Activated T-helper 17 cell treated with anti-CD3 and anti-CD28 coated beads, Interleukin-2, amount 50 U/mL, for 72 hours (primary cell): ENCODE measurements around the gene RIMBP2. TPM values are rescaled to one million over a fixed set of nuclear protein-coding genes. Genes with fewer than 3 reads are reported as not detected.

Experiments
- ATAC-seq: fragments of 150-1000 bp; cut with Tn5 transposase; replicated peaks from 2 replicates; pipeline ENCODE4 v1.10.0; 2021; ENCODE audit warnings: mild to moderate bottlenecking, moderate library complexity
- H3K27ac Mint-ChIP-seq: one replicate; pipeline ENCODE4 v1.8.0; 2022; ENCODE audit warnings: mixed read lengths
- H3K27me3 Mint-ChIP-seq: one replicate; pipeline ENCODE4 v1.8.0; 2022; ENCODE audit warnings: mixed read lengths
- H3K36me3 Mint-ChIP-seq: one replicate; pipeline ENCODE4 v1.8.0; 2022; ENCODE audit warnings: low read depth, mild to moderate bottlenecking, mixed read lengths
- H3K4me1 Mint-ChIP-seq: one replicate; pipeline ENCODE4 v1.8.0; 2022; ENCODE audit warnings: mixed read lengths
- H3K4me3 Mint-ChIP-seq: one replicate; pipeline ENCODE4 v1.8.0; 2022; ENCODE audit warnings: mild to moderate bottlenecking, mixed read lengths
- H3K9me3 Mint-ChIP-seq: one replicate; pipeline ENCODE4 v1.8.0; 2022; ENCODE audit warnings: mixed read lengths
- total RNA-seq, 2 donors: library from RNA; stranded (reverse); gene quantifications; one replicate each; pipeline ENCODE4 v1.2.3, GENCODE V29; 2022

The RIMBP2 gene
- total RNA-seq, 2 donors from 2014 or later: 0.29 TPM; not detected in 1

GRCh38 chr12:130391186-130391585 lies 324.9 kb downstream of the RIMBP2 start:
- Mint-ChIP-seq H3K36me3 (no peaks in the 10 kb centered on the region), H3K27me3 (peaks cover 3% of the 10 kb centered on the region), H3K9me3 (peaks cover 16% of the 10 kb centered on the region), H3K4me1 (no peaks in the 10 kb centered on the region), H3K4me3 (no peak overlapping the region), H3K27ac (no peak overlapping the region)
- no peak for ATAC-seq

- Mint-ChIP-seq H3K4me3 (no peak overlapping the region), H3K27me3 (peaks cover 10% of the 10 kb centered on the region), H3K9me3 (peaks cover 20% of the 10 kb centered on the region), H3K4me1 (no peaks in the 10 kb centered on the region), H3K27ac (no peak overlapping the region), H3K36me3 (no peaks in the 10 kb centered on the region)
- ATAC-seq: no peak
These were observed 330.9 kb downstream of the RIMBP2 start for GRCh38 chr12:130385193-130385592.

- Mint-ChIP-seq H3K36me3 (no peaks in the 10 kb centered on the region), H3K9me3 (peaks cover 16% of the 10 kb centered on the region), H3K27ac (no peak overlapping the region), H3K27me3 (peaks cover 10% of the 10 kb centered on the region), H3K4me3 (no peak overlapping the region), H3K4me1 (no peaks in the 10 kb centered on the region)
- ATAC-seq: no peak
These were observed 331.9 kb downstream of the RIMBP2 start for GRCh38 chr12:130384234-130384633.

GRCh38 chr12:130382818-130383217 lies 333.3 kb downstream of the RIMBP2 start:
- peaks cover 16% of the 10 kb centered on the region for H3K27me3 Mint-ChIP-seq
- no peak for ATAC-seq
- no peaks in the 10 kb centered on the region for H3K4me1 Mint-ChIP-seq
- H3K36me3 Mint-ChIP-seq: no peaks in the 10 kb centered on the region
- peaks cover 15% of the 10 kb centered on the region for H3K9me3 Mint-ChIP-seq
- no peak overlapping the region for H3K27ac Mint-ChIP-seq
- no peak overlapping the region for H3K4me3 Mint-ChIP-seq

GRCh38 chr12:130375296-130376287 lies 340.5 kb downstream of the RIMBP2 start:
- Mint-ChIP-seq H3K36me3 (no peaks in the 10 kb centered on the region), H3K4me3 (no peak overlapping the region), H3K4me1 (no peaks in the 10 kb centered on the region), H3K9me3 (peaks cover 3% of the 10 kb centered on the region), H3K27me3 (peaks cover 13% of the 10 kb centered on the region), H3K27ac (no peak overlapping the region)
- no peak for ATAC-seq

- Mint-ChIP-seq H3K4me3 (no peak overlapping the region), H3K27me3 (peaks cover 13% of the 10 kb centered on the region), H3K27ac (no peak overlapping the region), H3K36me3 (no peaks in the 10 kb centered on the region), H3K9me3 (peaks cover 3% of the 10 kb centered on the region), H3K4me1 (no peaks in the 10 kb centered on the region)
- no peak for ATAC-seq
These were observed 342.0 kb downstream of the RIMBP2 start for GRCh38 chr12:130374083-130374482.

- no peaks in the 10 kb centered on the region for H3K36me3 Mint-ChIP-seq
- no peaks in the 10 kb centered on the region for H3K9me3 Mint-ChIP-seq
- peaks cover 7% of the 10 kb centered on the region for H3K27me3 Mint-ChIP-seq
- no peak overlapping the region for H3K27ac Mint-ChIP-seq
- H3K4me3 Mint-ChIP-seq: no peak overlapping the region
- ATAC-seq: no peak
- no peaks in the 10 kb centered on the region for H3K4me1 Mint-ChIP-seq
These were observed 343.2 kb downstream of the RIMBP2 start for GRCh38 chr12:130372936-130373335.

GRCh38 chr12:130371296-130371695 lies 344.8 kb downstream of the RIMBP2 start:
- Mint-ChIP-seq H3K27me3 (no peaks in the 10 kb centered on the region), H3K4me3 (no peak overlapping the region), H3K4me1 (no peaks in the 10 kb centered on the region), H3K9me3 (no peaks in the 10 kb centered on the region), H3K27ac (no peak overlapping the region), H3K36me3 (no peaks in the 10 kb centered on the region)
- no peak for ATAC-seq

GRCh38 chr12:130369816-130370215 lies 346.3 kb downstream of the RIMBP2 start:
- no peaks in the 10 kb centered on the region for H3K36me3 Mint-ChIP-seq
- no peak for ATAC-seq

GRCh38 chr12:130367523-130367922 lies 348.6 kb downstream of the RIMBP2 start:
- no peaks in the 10 kb centered on the region for H3K36me3 Mint-ChIP-seq
- H3K4me1 Mint-ChIP-seq: no peaks in the 10 kb centered on the region
- H3K27ac Mint-ChIP-seq: no peak overlapping the region
- H3K4me3 Mint-ChIP-seq: no peak overlapping the region
- ATAC-seq: no peak
- H3K27me3 Mint-ChIP-seq: peaks cover 4% of the 10 kb centered on the region
- no peaks in the 10 kb centered on the region for H3K9me3 Mint-ChIP-seq

More at GRCh38 chr12:130369816-130370215, 346.3 kb downstream of the RIMBP2 start:
- H3K9me3 Mint-ChIP-seq: no peaks in the 10 kb centered on the region
- no peaks in the 10 kb centered on the region for H3K4me1 Mint-ChIP-seq
- H3K27me3 Mint-ChIP-seq: peaks cover 4% of the 10 kb centered on the region
- H3K27ac Mint-ChIP-seq: no peak overlapping the region
- no peak overlapping the region for H3K4me3 Mint-ChIP-seq

- H3K27ac Mint-ChIP-seq: no peak overlapping the region
- no peaks in the 10 kb centered on the region for H3K9me3 Mint-ChIP-seq
- H3K4me1 Mint-ChIP-seq: no peaks in the 10 kb centered on the region
- no peaks in the 10 kb centered on the region for H3K36me3 Mint-ChIP-seq
- no peak overlapping the region for H3K4me3 Mint-ChIP-seq
- no peak for ATAC-seq
- peaks cover 4% of the 10 kb centered on the region for H3K27me3 Mint-ChIP-seq
These were observed 349.1 kb downstream of the RIMBP2 start for GRCh38 chr12:130367003-130367402.

- Mint-ChIP-seq H3K36me3 (no peaks in the 10 kb centered on the region), H3K4me1 (no peaks in the 10 kb centered on the region), H3K27ac (no peak overlapping the region), H3K9me3 (no peaks in the 10 kb centered on the region), H3K27me3 (peaks cover 4% of the 10 kb centered on the region), H3K4me3 (no peak overlapping the region)
- ATAC-seq: no peak
These were observed 349.9 kb downstream of the RIMBP2 start for GRCh38 chr12:130366159-130366558.

- Mint-ChIP-seq H3K4me3 (no peak overlapping the region), H3K9me3 (no peaks in the 10 kb centered on the region), H3K27me3 (peaks cover 4% of the 10 kb centered on the region), H3K36me3 (no peaks in the 10 kb centered on the region), H3K27ac (no peak overlapping the region), H3K4me1 (no peaks in the 10 kb centered on the region)
- no peak for ATAC-seq
These were observed 351.5 kb downstream of the RIMBP2 start for GRCh38 chr12:130364578-130364977.

GRCh38 chr12:130362060-130362459 lies 354.0 kb downstream of the RIMBP2 start:
- Mint-ChIP-seq H3K4me1 (no peaks in the 10 kb centered on the region), H3K4me3 (no peak overlapping the region)
- ATAC-seq: no peak

GRCh38 chr12:130357729-130358330 lies 358.3 kb downstream of the RIMBP2 start:
- Mint-ChIP-seq H3K27ac (no peak overlapping the region), H3K9me3 (peaks cover 5% of the 10 kb centered on the region), H3K4me1 (peaks cover 4% of the 10 kb centered on the region), H3K27me3 (peaks cover 3% of the 10 kb centered on the region), H3K4me3 (no peak overlapping the region), H3K36me3 (no peaks in the 10 kb centered on the region)
- no peak for ATAC-seq

More at GRCh38 chr12:130362060-130362459, 354.0 kb downstream of the RIMBP2 start:
- H3K27me3 Mint-ChIP-seq: peaks cover 7% of the 10 kb centered on the region
- H3K27ac Mint-ChIP-seq: no peak overlapping the region
- no peaks in the 10 kb centered on the region for H3K9me3 Mint-ChIP-seq
- no peaks in the 10 kb centered on the region for H3K36me3 Mint-ChIP-seq
